Calu3 (cell line): ENCODE measurements around the gene MYO3B. TPM values are rescaled to one million over a fixed set of nuclear protein-coding genes. Genes with fewer than 3 reads are reported as not detected.
"Not testable (repeated sequence)": the region's sequence is repeated elsewhere in the genome, so short reads cannot be mapped to it uniquely, and the experiment has no call there.

ENCODE experiments used
- BruUV-seq: library from RNA; stranded (reverse); fragments of 400-500 nt; replicated peaks from 2 replicates; lab custom pipeline; 2021; lab: Mats Ljungman, UMichigan
- CTCF ChIA-PET: fragments of 300-600 bp; sonication (Branson Sonifier 250); formaldehyde crosslinking; loops from one replicate; lab custom pipeline; 2022; ENCODE audit warnings: antibody characterized with exemption; lab: Charles Lee
- DNase-seq: peaks from one replicate; pipeline ENCODE4 v3.0.0; 2022
- H3K27ac Mint-ChIP-seq: one replicate; pipeline ENCODE4 v1.8.0; 2022; ENCODE audit warnings: mixed read lengths; ENCODE audit not compliant: unreplicated experiment
- H3K27me3 Mint-ChIP-seq: one replicate; pipeline ENCODE4 v1.8.0; 2022; ENCODE audit warnings: mixed read lengths; ENCODE audit not compliant: unreplicated experiment
- H3K36me3 Mint-ChIP-seq: one replicate; pipeline ENCODE4 v1.8.0; 2022; ENCODE audit warnings: mild to moderate bottlenecking, moderate library complexity, mixed read lengths; ENCODE audit not compliant: insufficient read depth, unreplicated experiment
- H3K4me1 Mint-ChIP-seq: one replicate; pipeline ENCODE4 v1.8.0; 2022; ENCODE audit warnings: mild to moderate bottlenecking, low read depth, mixed read lengths; ENCODE audit not compliant: unreplicated experiment
- H3K4me3 Mint-ChIP-seq: one replicate; pipeline ENCODE4 v1.8.0; 2022; ENCODE audit warnings: mild to moderate bottlenecking, low read depth, moderate library complexity, mixed read lengths; ENCODE audit not compliant: unreplicated experiment
- H3K9me3 Mint-ChIP-seq: one replicate; pipeline ENCODE4 v1.8.0; 2022; ENCODE audit warnings: low read depth, mixed read lengths; ENCODE audit not compliant: unreplicated experiment
- intact Hi-C: fragments of 100-400 bp; cut with micrococcal nuclease; formaldehyde crosslinking; loops from one replicate; pipeline ENCODE4 v1.10.0; 2022; ENCODE audit not compliant: unreplicated experiment
- total RNA-seq: library from RNA; stranded (reverse); gene quantifications from 2 replicates; pipeline ENCODE4 v1.2.3, GENCODE V29; 2022
- TF ChIP-seq, protein P1 (sequence below): fragments of 200-600 bp; IDR thresholded peaks from one replicate; pipeline ENCODE4 v1.8.0; 2022; ENCODE audit warnings: antibody characterized with exemption; ENCODE audit not compliant: unreplicated experiment

Gene MYO3B
- total RNA-seq, 1 experiment from 2014 or later: 5.0 TPM

DNA sequence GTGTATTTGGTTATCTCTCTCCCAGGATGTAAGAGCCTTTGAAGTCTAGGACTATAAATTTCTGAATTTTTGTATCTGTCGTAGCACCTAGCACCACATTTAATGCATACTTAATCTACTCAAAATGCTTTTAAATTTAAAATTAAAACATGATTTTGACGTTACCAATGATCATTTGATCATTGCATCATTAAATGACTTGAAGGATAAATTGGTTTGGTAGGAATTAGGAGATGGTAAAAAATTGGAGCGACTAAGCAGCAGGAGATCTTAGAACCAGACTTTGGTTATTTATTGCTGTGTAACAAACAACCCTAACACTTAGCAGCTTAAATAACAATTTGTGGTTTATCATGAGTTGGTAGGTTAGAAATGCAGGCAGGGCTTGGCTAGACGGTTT, 84.9 kb downstream of the MYO3B start:
- Mint-ChIP-seq H3K9me3 (peaks cover 2% of the 10 kb centered on the region), H3K4me3 (no peak overlapping the region), H3K36me3 (no peaks in the 10 kb centered on the region), H3K4me1 (no peaks in the 10 kb centered on the region), H3K27ac (no peak overlapping the region), H3K27me3 (peaks cover 4% of the 10 kb centered on the region)
- DNase-seq: no peak
- intact Hi-C loops: no loop called here
- no TSS peak for BruUV-seq
- CTCF ChIA-PET: no interaction called here
- TF ChIP-seq, protein P1, sequence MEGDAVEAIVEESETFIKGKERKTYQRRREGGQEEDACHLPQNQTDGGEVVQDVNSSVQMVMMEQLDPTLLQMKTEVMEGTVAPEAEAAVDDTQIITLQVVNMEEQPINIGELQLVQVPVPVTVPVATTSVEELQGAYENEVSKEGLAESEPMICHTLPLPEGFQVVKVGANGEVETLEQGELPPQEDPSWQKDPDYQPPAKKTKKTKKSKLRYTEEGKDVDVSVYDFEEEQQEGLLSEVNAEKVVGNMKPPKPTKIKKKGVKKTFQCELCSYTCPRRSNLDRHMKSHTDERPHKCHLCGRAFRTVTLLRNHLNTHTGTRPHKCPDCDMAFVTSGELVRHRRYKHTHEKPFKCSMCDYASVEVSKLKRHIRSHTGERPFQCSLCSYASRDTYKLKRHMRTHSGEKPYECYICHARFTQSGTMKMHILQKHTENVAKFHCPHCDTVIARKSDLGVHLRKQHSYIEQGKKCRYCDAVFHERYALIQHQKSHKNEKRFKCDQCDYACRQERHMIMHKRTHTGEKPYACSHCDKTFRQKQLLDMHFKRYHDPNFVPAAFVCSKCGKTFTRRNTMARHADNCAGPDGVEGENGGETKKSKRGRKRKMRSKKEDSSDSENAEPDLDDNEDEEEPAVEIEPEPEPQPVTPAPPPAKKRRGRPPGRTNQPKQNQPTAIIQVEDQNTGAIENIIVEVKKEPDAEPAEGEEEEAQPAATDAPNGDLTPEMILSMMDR: no peak

DNA sequence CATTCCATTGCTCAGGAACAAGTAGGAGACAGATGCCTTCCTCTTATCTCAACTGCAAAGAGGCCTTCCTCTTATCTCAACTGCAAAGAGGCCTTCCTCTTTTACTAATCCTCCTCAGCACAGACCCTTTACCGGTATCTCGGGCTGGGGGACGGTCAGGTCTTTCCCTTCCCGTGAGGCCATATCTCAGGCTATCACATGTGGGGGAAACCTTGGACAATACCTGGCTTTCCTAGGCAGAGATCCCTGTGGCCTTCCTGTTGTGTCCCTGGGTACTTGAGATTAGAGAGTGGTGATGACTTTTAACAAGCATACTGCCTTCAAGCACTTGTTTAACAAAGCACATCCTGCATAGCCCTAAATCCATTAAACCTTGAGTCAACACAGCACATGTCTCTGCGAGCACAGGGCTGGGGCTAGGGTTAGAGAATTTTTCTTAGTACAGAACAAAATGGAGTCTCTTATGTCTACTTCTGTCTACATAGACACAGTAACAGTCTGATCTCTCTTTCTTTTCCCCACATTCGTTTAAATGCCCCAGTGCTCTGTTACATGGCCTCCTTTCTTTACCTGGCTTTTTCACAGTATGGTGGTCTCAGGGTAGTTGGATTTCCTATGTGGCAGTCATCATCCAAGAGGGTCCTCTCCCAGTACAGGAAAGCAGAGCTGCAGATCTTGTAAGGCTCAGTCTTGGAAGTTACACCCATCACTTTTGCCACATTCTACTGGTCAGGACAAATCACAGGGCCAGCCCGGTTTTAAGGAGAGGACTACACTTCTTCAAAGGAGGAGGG, 86.0 kb downstream of the MYO3B start:
- BruUV-seq, H3K4me1 Mint-ChIP-seq, CTCF ChIA-PET, H3K27ac Mint-ChIP-seq, DNase-seq, H3K27me3 Mint-ChIP-seq, H3K36me3 Mint-ChIP-seq, H3K9me3 Mint-ChIP-seq, intact Hi-C loops, H3K4me3 Mint-ChIP-seq: not testable (repeated sequence)

DNA sequence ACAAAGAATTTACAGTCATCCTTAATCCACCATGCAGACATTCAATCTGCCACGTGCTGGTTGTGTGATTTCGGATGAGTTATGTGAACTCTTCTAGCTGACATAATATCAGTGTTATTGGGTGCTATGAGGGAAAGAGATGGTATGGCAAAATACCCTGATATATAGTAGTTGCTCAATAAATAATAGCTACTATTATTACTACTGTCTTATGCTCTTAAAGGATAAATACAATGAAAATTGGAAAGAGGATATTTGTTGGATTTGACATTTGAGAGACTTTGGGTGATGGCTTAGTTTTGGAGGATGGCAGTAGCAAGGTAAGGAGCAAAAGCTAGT, 86.5 kb downstream of the MYO3B start:
- Mint-ChIP-seq H3K9me3 (peaks cover 2% of the 10 kb centered on the region), H3K4me3 (no peak overlapping the region), H3K27me3 (no peaks in the 10 kb centered on the region), H3K4me1 (no peaks in the 10 kb centered on the region), H3K36me3 (no peaks in the 10 kb centered on the region), H3K27ac (no peak overlapping the region)
- intact Hi-C loops: no loop called here
- BruUV-seq: no TSS peak
- no peak for DNase-seq
- TF ChIP-seq, protein P1: no peak
- CTCF ChIA-PET: no interaction called here

DNA sequence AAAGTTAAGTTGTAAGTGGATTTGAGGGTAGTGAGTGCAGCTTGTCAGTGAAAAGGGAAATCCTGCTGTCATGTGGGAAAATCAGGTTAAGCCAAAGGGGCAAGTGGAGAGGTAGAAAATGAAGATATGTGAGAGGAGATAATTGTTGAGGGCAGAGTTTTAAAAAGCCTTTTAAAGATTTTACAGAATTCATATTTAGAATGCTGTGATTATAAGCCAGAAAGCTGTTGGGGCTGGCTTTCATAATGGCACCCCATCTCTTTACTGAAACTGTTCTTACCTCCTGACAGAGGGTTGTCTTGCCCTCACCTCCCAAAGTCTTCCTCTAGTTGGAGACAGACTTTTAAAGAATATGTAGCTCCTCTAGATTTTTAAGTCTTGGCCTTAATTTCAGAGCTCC, 86.9 kb downstream of the MYO3B start:
- intact Hi-C loops: no loop called here
- TF ChIP-seq, protein P1: no peak
- Mint-ChIP-seq H3K36me3 (no peaks in the 10 kb centered on the region), H3K4me3 (no peak overlapping the region), H3K27me3 (no peaks in the 10 kb centered on the region), H3K4me1 (no peaks in the 10 kb centered on the region), H3K9me3 (peaks cover 2% of the 10 kb centered on the region), H3K27ac (no peak overlapping the region)
- DNase-seq: no peak
- CTCF ChIA-PET: no interaction called here
- BruUV-seq: no TSS peak

DNA sequence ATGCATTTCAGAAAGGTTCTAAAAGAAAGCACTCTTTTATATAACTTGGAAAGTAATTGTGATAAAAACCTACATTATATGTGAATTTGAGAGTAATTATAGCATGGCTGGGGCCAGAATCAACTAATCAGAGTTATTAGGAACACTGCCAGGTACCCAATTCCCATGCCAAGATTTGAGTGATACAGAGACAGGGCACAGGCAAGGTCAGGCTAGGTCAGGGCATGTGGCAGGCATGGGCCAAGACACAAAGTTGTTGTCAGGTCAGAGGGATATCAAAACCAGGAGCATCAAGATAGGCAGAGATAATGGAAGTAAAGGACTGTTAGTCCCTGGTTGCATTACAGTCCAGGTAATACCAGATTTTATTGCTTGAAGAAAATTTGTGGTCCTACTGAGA, 87.4 kb downstream of the MYO3B start:
- H3K27ac Mint-ChIP-seq: no peak overlapping the region
- TF ChIP-seq, protein P1: no peak
- no peaks in the 10 kb centered on the region for H3K27me3 Mint-ChIP-seq
- no TSS peak for BruUV-seq
- CTCF ChIA-PET: no interaction called here
- H3K4me3 Mint-ChIP-seq: no peak overlapping the region
- peaks cover 2% of the 10 kb centered on the region for H3K9me3 Mint-ChIP-seq
- H3K4me1 Mint-ChIP-seq: no peaks in the 10 kb centered on the region
- H3K36me3 Mint-ChIP-seq: no peaks in the 10 kb centered on the region
- intact Hi-C loops: no loop called here
- no peak for DNase-seq
